ENCODE measurements around the gene CYSRT1. TPM values are rescaled to one million over a fixed set of nuclear protein-coding genes. Genes with fewer than 3 reads are reported as not detected.

Gene CYSRT1
- total RNA-seq, 2 experiments from 2014 or later, result 1.7 to 2.9 TPM

DNA sequence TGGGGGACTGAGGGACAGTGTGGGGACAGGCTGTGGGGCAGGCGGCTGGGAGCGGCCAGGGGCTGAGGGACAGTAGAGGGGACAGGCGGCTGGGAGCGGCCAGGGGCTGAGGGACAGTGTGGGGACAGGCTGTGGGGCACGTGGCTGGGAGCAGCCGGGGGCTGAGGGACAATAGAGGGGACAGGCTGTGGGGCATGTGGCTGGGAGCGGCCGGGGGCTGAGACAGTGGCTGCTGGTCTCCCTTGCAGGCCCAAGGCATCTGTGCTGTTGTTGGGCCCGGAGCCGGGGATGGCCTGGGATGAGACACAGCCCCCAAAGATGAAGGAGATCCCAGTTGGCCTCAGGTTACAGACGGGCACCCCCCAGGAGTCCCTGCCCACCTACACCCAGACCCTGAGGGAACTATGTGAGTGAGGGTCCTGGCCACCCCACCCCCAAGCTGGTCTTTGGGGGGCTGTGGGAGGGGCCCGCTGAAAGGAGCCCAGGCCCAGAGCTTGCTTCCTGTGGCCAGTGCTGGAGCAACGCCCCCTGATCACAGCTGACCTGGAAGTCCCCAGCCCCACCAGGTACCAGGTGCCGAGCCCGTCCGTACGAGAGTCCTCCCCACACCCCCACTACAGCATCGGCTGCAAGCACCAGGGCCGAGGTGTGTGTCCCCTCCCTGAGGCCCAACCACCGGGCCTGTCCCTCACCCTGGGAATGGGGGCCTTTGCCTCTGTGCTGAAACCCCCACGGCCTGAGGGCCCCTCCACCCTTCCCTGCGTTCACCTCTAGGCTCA, 26.7 kb downstream of the CYSRT1 start:
- Histone ChIP-seq H3K9me3 (ENCODE audit: low read length) (no peaks in the 10 kb centered on the region), H4K20me1 (ENCODE audit: insufficient read depth, low read length) (peaks cover 5% of the 10 kb centered on the region; the same call in 1 of the 2 replicates), H3K27ac (ENCODE audit: low read depth, low read length, poor library complexity, severe bottlenecking) (no peak overlapping the region), H2AFZ (ENCODE audit: low read length) (no peak overlapping the region), H3K4me2 (ENCODE audit: low read length) (peak overlapping the region; percentile 94; the same call in 1 of the 2 replicates), H3K4me3 (ENCODE audit: low read depth, low read length, poor library complexity, severe bottlenecking) (no peak overlapping the region), H3K4me1 (ENCODE audit: insufficient read depth, low read length, poor library complexity, severe bottlenecking) (peaks cover 42% of the 10 kb centered on the region), H3K9me2 (ENCODE audit: insufficient read depth, low read length) (no peaks in the 10 kb centered on the region), H3K79me2 (ENCODE audit: insufficient read depth, low read depth, low read length) (peaks cover 14% of the 10 kb centered on the region), H3K36me3 (ENCODE audit: insufficient read depth, low read length) (peaks cover 13% of the 10 kb centered on the region; the same call in 1 of the 2 replicates)
- no peak for DNase-seq (ENCODE audit: low spot score)
- TF ChIP-seq, protein P1, sequence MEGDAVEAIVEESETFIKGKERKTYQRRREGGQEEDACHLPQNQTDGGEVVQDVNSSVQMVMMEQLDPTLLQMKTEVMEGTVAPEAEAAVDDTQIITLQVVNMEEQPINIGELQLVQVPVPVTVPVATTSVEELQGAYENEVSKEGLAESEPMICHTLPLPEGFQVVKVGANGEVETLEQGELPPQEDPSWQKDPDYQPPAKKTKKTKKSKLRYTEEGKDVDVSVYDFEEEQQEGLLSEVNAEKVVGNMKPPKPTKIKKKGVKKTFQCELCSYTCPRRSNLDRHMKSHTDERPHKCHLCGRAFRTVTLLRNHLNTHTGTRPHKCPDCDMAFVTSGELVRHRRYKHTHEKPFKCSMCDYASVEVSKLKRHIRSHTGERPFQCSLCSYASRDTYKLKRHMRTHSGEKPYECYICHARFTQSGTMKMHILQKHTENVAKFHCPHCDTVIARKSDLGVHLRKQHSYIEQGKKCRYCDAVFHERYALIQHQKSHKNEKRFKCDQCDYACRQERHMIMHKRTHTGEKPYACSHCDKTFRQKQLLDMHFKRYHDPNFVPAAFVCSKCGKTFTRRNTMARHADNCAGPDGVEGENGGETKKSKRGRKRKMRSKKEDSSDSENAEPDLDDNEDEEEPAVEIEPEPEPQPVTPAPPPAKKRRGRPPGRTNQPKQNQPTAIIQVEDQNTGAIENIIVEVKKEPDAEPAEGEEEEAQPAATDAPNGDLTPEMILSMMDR (conservative IDR thresholded peaks at IDR 0.05; ENCODE audit: low read length), result no peak
- no peak for TF ChIP-seq EZH2phosphoT487 (IDR thresholded peaks at IDR 0.05; ENCODE audit: borderline replicate concordance, low read depth, low read length)
- BruUV-seq (replicated peaks), result no TSS peak
- POLR2A ChIA-PET, result no interaction called here
- CTCF ChIA-PET (ENCODE audit: unreplicated experiment), result interaction anchor here (0.6 kb wide), 1 partner anchor 91 kb away, joined by 8 read pairs; no protein-coding TSS in a partner anchor
- intact Hi-C loops (cut with micrococcal nuclease; ENCODE audit: unreplicated experiment), result no loop called here

DNA sequence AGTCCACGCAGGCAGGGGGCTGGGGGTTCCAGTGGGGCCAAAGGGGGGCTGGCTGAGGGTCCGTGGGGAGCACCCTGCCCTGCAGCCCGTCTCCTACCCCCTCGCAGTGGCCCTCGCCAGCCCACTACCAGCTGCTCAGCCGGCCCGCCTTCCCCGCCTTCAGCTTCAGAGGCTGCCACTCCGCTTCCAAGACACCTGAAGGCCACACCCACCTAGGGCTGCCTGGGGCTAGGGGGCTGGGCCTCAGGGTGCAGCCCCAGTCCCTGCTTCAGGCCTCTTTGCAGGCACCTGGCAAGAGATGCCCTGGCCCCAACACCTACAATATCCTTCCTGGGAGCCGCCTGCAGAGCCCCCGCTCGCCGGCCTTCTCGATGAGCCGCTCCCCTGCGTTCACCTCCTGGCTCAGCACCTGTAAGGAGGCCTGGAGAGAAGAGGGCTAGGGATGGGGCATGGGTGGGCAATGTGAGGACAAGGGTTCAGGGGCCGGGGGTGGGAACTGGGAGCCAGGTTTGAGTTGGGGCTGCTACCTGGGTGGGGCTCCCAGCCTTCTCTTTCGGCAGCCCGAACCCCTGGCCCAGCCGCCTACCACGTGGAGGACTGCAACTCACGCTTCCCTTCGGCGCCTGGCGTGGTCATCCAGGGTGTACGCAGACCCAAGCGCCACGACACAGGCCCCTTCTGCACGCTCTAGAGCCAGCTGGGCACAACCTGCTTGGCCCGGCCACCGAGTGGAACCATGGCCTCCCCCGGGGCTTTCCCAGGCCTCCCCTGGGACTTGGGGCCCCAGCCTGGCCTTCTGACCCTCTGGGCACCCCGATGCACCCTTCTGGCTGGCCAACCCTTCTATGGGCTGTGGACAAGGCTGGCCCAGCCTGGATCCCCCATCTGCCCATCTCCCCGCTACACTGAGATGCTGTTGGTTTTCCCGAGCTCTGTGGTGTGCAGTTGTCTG, 27.9 kb downstream of the CYSRT1 start:
- Histone ChIP-seq H3K79me2 (ENCODE audit: insufficient read depth, low read depth, low read length) (peaks cover 20% of the 10 kb centered on the region), H3K4me1 (ENCODE audit: insufficient read depth, low read length, poor library complexity, severe bottlenecking) (peaks cover 43% of the 10 kb centered on the region), H2AFZ (ENCODE audit: low read length) (no peak overlapping the region), H3K4me3 (ENCODE audit: low read depth, low read length, poor library complexity, severe bottlenecking) (peak overlapping the region; percentile 98), H3K4me2 (ENCODE audit: low read length) (peak overlapping the region; percentile 94), H3K9me2 (ENCODE audit: insufficient read depth, low read length) (no peaks in the 10 kb centered on the region), H3K27ac (ENCODE audit: low read depth, low read length, poor library complexity, severe bottlenecking) (peak overlapping the region; percentile 58), H4K20me1 (ENCODE audit: insufficient read depth, low read length) (peaks cover 5% of the 10 kb centered on the region; the same call in 1 of the 2 replicates), H3K9me3 (ENCODE audit: low read length) (no peaks in the 10 kb centered on the region), H3K36me3 (ENCODE audit: insufficient read depth, low read length) (peaks cover 20% of the 10 kb centered on the region; the same call in 1 of the 2 replicates)
- intact Hi-C loops (cut with micrococcal nuclease; ENCODE audit: unreplicated experiment), result no loop called here
- ChIA-PET POLR2A (interaction anchor here (1.0 to 4.4 kb wide), 4 partner anchors 10 to 22 kb away, joined by 3 to 26 read pairs (median 8); partner anchors contain the start of gene TUBB4B), CTCF (ENCODE audit: unreplicated experiment) (interaction anchor here (0.6 kb wide), 1 partner anchor 90 kb away, joined by 8 read pairs; no protein-coding TSS in a partner anchor)
- peak; percentile 76 for DNase-seq (ENCODE audit: low spot score)
- no TSS peak for BruUV-seq (replicated peaks)
- TF ChIP-seq EZH2phosphoT487 (IDR thresholded peaks at IDR 0.05; ENCODE audit: borderline replicate concordance, low read depth, low read length), result no peak
- TF ChIP-seq, protein P1 (conservative IDR thresholded peaks at IDR 0.05; ENCODE audit: low read length), result no peak

All from OCI-LY7 (cell line).